ENCODE data around the gene HOXD11. TPM values are rescaled to one million over a fixed set of nuclear protein-coding genes. Genes with fewer than 3 reads are reported as not detected.

HOXD11 gene
- total RNA-seq, 4 donors from 2014 or later = not detected

DNA sequence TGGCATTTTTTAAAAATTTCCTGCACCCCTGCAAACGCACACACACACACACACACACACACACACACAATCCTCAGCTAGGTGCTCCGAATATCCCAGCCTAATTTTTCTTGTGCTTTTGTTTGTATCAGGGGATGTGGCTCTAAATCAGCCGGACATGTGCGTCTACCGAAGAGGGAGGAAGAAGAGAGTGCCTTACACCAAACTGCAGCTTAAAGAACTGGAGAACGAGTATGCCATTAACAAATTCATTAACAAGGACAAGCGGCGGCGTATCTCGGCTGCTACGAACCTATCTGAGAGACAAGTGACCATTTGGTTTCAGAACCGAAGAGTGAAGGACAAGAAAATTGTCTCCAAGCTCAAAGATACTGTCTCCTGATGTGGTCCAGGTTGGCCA lies 12.7 kb upstream of the HOXD11 start:
- no peak overlapping the region for H3K27ac ChIP-seq
- no peak for ATAC-seq
- H3K4me3 ChIP-seq = no peak overlapping the region
- no peaks in the 10 kb centered on the region for H3K36me3 ChIP-seq
- H3K27me3 ChIP-seq = peaks cover 100% of the 10 kb centered on the region
- no peaks in the 10 kb centered on the region for H3K9me3 ChIP-seq
- H3K4me1 ChIP-seq = peaks cover 0 to 49% (median 24%) of the 10 kb centered on the region in 3 donors
- no peak for TF ChIP-seq POLR2AphosphoS5 (IDR thresholded peaks at IDR 0.05)
- TF ChIP-seq POLR2A (IDR thresholded peaks at IDR 0.05) = no peak
- TF ChIP-seq, protein P1, sequence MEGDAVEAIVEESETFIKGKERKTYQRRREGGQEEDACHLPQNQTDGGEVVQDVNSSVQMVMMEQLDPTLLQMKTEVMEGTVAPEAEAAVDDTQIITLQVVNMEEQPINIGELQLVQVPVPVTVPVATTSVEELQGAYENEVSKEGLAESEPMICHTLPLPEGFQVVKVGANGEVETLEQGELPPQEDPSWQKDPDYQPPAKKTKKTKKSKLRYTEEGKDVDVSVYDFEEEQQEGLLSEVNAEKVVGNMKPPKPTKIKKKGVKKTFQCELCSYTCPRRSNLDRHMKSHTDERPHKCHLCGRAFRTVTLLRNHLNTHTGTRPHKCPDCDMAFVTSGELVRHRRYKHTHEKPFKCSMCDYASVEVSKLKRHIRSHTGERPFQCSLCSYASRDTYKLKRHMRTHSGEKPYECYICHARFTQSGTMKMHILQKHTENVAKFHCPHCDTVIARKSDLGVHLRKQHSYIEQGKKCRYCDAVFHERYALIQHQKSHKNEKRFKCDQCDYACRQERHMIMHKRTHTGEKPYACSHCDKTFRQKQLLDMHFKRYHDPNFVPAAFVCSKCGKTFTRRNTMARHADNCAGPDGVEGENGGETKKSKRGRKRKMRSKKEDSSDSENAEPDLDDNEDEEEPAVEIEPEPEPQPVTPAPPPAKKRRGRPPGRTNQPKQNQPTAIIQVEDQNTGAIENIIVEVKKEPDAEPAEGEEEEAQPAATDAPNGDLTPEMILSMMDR (IDR thresholded peaks at IDR 0.05) = no peak
- no peak for TF ChIP-seq EP300 (IDR thresholded peaks at IDR 0.05)
- 3 to 4% methylated on average over 8 to 12 of the region's 12 CpGs for WGBS, 2 donors (ENCODE audit: low coverage in 1 of 2)

DNA sequence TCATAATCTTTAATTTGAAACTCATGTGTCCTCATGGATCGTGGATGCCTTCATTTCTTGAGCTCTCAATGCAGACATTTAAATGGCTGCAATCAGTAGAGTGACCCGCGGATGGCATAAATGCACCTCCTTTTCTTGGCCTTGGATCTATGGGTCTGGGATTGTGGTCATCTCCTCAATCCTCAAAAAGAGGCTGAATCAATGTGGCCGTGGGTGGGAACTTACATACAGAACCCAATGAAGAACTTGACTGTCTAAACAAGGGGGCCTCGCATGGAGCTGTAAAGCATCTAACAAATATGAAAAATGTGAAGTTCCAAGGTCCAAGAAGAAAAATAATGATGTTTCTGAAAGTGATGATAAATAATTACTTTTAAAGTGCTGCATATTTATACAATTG lies 11.7 kb upstream of the HOXD11 start:
- Histone ChIP-seq H3K27me3 (peaks cover 100% of the 10 kb centered on the region), H3K9me3 (no peaks in the 10 kb centered on the region), H3K4me3 (no peak overlapping the region), H3K27ac (no peak overlapping the region), H3K36me3 (no peaks in the 10 kb centered on the region), H3K4me1 (peaks cover 0 to 60% (median 24%) of the 10 kb centered on the region in 3 donors)
- no peak for ATAC-seq
- WGBS, 2 donors (ENCODE audit: low coverage in 1 of 2) = 7 to 14% methylated on average over 3 to 5 of the region's 5 CpGs
- TF ChIP-seq EP300 (IDR thresholded peaks at IDR 0.05) (no peak), POLR2AphosphoS5 (IDR thresholded peaks at IDR 0.05) (no peak), POLR2A (IDR thresholded peaks at IDR 0.05) (no peak)
- TF ChIP-seq, protein P1 (IDR thresholded peaks at IDR 0.05) = no peak

GRCh38 chr2:176096243-176096985 lies 10.7 kb upstream of the HOXD11 start:
- Histone ChIP-seq H3K9me3 (no peaks in the 10 kb centered on the region), H3K4me1 (peaks cover 0 to 62% (median 24%) of the 10 kb centered on the region in 3 donors), H3K27ac (no peak overlapping the region), H3K36me3 (no peaks in the 10 kb centered on the region), H3K4me3 (peak overlapping the region in 1 of 2 donors; percentile 46), H3K27me3 (peaks cover 100% of the 10 kb centered on the region)
- ATAC-seq = no peak
- WGBS, 2 donors (ENCODE audit: low coverage in 1 of 2) = 11 to 17% methylated on average over 8 to 13 of the region's 16 CpGs
- TF ChIP-seq POLR2A (IDR thresholded peaks at IDR 0.05) (no peak), POLR2AphosphoS5 (IDR thresholded peaks at IDR 0.05) (no peak), EP300 (IDR thresholded peaks at IDR 0.05) (no peak)
- TF ChIP-seq, protein P1 (IDR thresholded peaks at IDR 0.05) = no peak

GRCh38 chr2:176096986-176097819 lies 9.9 kb upstream of the HOXD11 start:
- peak; percentile 69 for ATAC-seq
- WGBS, 2 donors (ENCODE audit: low coverage in 1 of 2) = 3% methylated on average over 23 to 42 of the region's 45 CpGs
- Histone ChIP-seq H3K4me1 (peaks cover 0 to 57% (median 24%) of the 10 kb centered on the region in 3 donors), H3K9me3 (no peaks in the 10 kb centered on the region), H3K27ac (no peak overlapping the region), H3K36me3 (no peaks in the 10 kb centered on the region), H3K4me3 (peak overlapping the region; percentile 5 to 46), H3K27me3 (peaks cover 100% of the 10 kb centered on the region)
- TF ChIP-seq POLR2A (IDR thresholded peaks at IDR 0.05) = no peak
- TF ChIP-seq, protein P1 (IDR thresholded peaks at IDR 0.05) = peak in 3 of 4 experiments; percentile 54 to 88 (median 61)
